Body of pancreas (tissue), 4 donors: ENCODE data around the gene TIMP2. TPM values are rescaled to one million over a fixed set of nuclear protein-coding genes. Genes with fewer than 3 reads are reported as not detected.

ENCODE experiments used
- ATAC-seq: fragments of 150-250 bp; one replicate; pipeline ENCODE4 v1.9.1; 2016
- DNase-seq, 4 donors: peaks; one replicate each; pipeline ENCODE4 v3.0.0-alpha.2; 2019
- H3K27ac ChIP-seq, 4 donors: fragments of 200-600 bp; sonication (generic); 1 replicate in 3 of 4; 2 replicates in 1 of 4; pipeline versions ENCODE4 v1.5.1 to v1.6.1; 2016 to 2019; ENCODE audit warnings: mild to moderate bottlenecking in 1 of 4, mixed read lengths in 1 of 4, moderate library complexity in 1 of 4
- H3K27me3 ChIP-seq, 2 donors: fragments of 200-600 bp; sonication (generic); one replicate each; pipeline ENCODE4 v1.6.0; 2016; ENCODE audit warnings: mild to moderate bottlenecking in 1 of 2
- H3K36me3 ChIP-seq, 2 donors: fragments of 200-600 bp; sonication (generic); replicated peaks in 1 of 2; 2 replicates each; pipeline ENCODE4 v1.5.1; 2016; ENCODE audit warnings: low read depth in 2 of 2; ENCODE audit not compliant: insufficient read depth in 1 of 2
- H3K4me1 ChIP-seq: fragments of 200-600 bp; sonication (generic); one replicate; pipeline ENCODE4 v1.6.0; 2016
- H3K4me3 ChIP-seq, 2 donors: fragments of 200-600 bp; sonication (generic); 1 replicate in 1 of 2; 2 replicates in 1 of 2; pipeline ENCODE4 v1.5.1; 2016 to 2019
- H3K9me3 ChIP-seq, 3 donors: fragments of 200-600 bp; sonication (generic); 1 replicate in 2 of 3; 2 replicates in 1 of 3; pipeline ENCODE4 v1.5.1; 2016
- CTCF ChIP-seq, 7 experiments: fragments of 450-650 bp in 4 of 7; fragments of 200-600 bp in 3 of 7; sonication (generic) in 3 of 7; IDR thresholded peaks; one replicate each; pipeline ENCODE4 v1.5.1; 2016 to 2019; ENCODE audit warnings: antibody characterized with exemption in 7 of 7
- POLR2A ChIP-seq, 3 donors: fragments of 450-650 bp; IDR thresholded peaks; one replicate each; pipeline ENCODE4 v1.6.1; 2016; ENCODE audit warnings: antibody characterized with exemption in 3 of 3, mild to moderate bottlenecking in 2 of 3
- WGBS, 2 donors: methylation state at CpG; one replicate each; pipeline ENCODE4 v1.1.5; 2017; 5-methylcytosine and 5-hydroxymethylcytosine counted together
- intact Hi-C: fragments of 100-400 bp; cut with DNase I; formaldehyde crosslinking; loops from one replicate; pipeline ENCODE4 v1.15.1; 2023
- total RNA-seq, 2 donors: library from RNA; depleted of rRNA; stranded (reverse); fragments of >200 nt; gene quantifications; one replicate each; pipeline ENCODE4 v1.1.0, GENCODE V29; 2016

The TIMP2 gene
- total RNA-seq, 2 donors from 2014 or later = 50.1 to 53.7 TPM

DNA sequence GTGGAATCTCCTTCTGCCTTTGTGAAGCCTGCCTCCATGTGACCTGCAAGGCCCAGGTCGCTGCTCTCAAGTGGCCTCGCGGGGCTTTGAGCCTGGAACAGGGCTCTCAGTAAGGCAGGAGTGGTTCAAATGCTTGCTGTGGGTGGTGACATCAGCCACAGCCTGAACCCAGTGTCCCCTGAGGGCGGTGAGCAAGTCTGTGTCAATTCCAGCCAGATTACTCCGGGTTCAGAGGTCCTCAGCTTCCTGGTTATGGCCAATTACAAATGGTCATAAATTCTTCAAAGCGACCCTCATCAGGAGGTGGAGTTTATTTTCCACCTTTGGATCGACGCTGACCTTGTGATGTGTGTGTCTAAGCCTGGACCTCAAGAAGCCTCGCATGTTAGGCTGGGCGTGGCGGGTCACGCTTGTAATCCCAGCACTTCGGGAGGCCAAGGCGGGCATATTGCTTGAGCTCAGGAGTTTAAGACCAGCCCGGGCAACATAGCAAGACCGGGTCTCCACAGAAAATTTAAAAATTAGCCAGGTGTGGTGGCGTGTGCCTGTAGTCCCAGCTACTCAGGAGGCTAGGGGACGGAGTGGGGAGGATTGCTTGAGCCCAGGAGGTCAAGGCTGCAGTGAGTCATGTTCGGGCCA is 37.3 kb upstream of the TIMP2 start:
- intact Hi-C loops = no loop called here
- Histone ChIP-seq H3K4me3 (no peak overlapping the region), H3K27ac (no peak overlapping the region), H3K4me1 (no peaks in the 10 kb centered on the region), H3K9me3 (no peaks in the 10 kb centered on the region), H3K36me3 (no peaks in the 10 kb centered on the region), H3K27me3 (no peaks in the 10 kb centered on the region)
- ATAC-seq (peak; percentile 31), DNase-seq (no peak)
- TF ChIP-seq POLR2A (IDR thresholded peaks at IDR 0.05) (no peak), CTCF (IDR thresholded peaks at IDR 0.05) (no peak)
- WGBS, 2 donors = 73 to 78% methylated on average over 15 to 19 of the region's 19 CpGs

GRCh38 chr17:78961571-78961970 is 36.4 kb upstream of the TIMP2 start:
- intact Hi-C loops = no loop called here
- H3K9me3 ChIP-seq = no peaks in the 10 kb centered on the region
- 94 to 98% methylated on average over 4 of the region's 4 CpGs for WGBS, 2 donors
- H3K27ac ChIP-seq = no peak overlapping the region
- H3K36me3 ChIP-seq = no peaks in the 10 kb centered on the region
- TF ChIP-seq POLR2A (IDR thresholded peaks at IDR 0.05) (no peak), CTCF (IDR thresholded peaks at IDR 0.05) (no peak)
- H3K4me1 ChIP-seq = peaks cover 4% of the 10 kb centered on the region
- H3K27me3 ChIP-seq = no peaks in the 10 kb centered on the region
- no peak overlapping the region for H3K4me3 ChIP-seq
- DNase-seq (no peak), ATAC-seq (no peak)

GRCh38 chr17:78960928-78961327 is 35.7 kb upstream of the TIMP2 start:
- intact Hi-C loops = no loop called here
- 50 to 89% methylated on average over 3 to 5 of the region's 5 CpGs for WGBS, 2 donors
- H3K36me3 ChIP-seq = no peaks in the 10 kb centered on the region
- H3K4me1 ChIP-seq = peaks cover 4% of the 10 kb centered on the region
- no peaks in the 10 kb centered on the region for H3K27me3 ChIP-seq
- H3K4me3 ChIP-seq = no peak overlapping the region
- ATAC-seq (peak; percentile 16), DNase-seq (peak in 1 of 4 donors; percentile 37)
- H3K9me3 ChIP-seq = no peaks in the 10 kb centered on the region
- no peak overlapping the region for H3K27ac ChIP-seq
- TF ChIP-seq POLR2A (IDR thresholded peaks at IDR 0.05) (no peak), CTCF (IDR thresholded peaks at IDR 0.05) (no peak)

DNA sequence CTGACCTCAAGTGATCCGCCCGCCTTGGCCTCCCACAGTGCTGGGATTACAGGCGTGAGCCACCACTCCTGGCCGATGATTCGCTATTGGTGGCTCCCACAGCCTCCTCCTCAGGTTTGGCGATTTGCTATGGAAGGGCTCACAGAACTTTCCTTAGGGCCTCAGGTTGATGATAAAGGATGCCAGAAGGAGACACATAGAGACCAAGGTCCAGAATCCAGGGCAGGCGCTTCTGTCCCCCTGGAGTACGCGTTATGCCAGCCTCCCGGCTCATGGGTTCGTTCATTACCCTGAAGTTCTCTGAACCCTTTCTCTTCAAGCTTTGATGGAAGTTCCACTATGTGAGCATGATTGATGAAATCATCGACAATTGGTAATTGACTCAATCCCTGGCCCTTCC is 34.6 kb upstream of the TIMP2 start:
- WGBS, 2 donors = 92% methylated on average over 6 to 12 of the region's 12 CpGs
- no peak overlapping the region for H3K4me3 ChIP-seq
- H3K27me3 ChIP-seq = no peaks in the 10 kb centered on the region
- no peak for ATAC-seq
- DNase-seq = no peak
- H3K9me3 ChIP-seq = no peaks in the 10 kb centered on the region
- peaks cover 4% of the 10 kb centered on the region for H3K4me1 ChIP-seq
- H3K27ac ChIP-seq = no peak overlapping the region
- intact Hi-C loops = no loop called here
- H3K36me3 ChIP-seq = no peaks in the 10 kb centered on the region
- TF ChIP-seq CTCF (IDR thresholded peaks at IDR 0.05) = no peak
- no peak for TF ChIP-seq POLR2A (IDR thresholded peaks at IDR 0.05)

DNA sequence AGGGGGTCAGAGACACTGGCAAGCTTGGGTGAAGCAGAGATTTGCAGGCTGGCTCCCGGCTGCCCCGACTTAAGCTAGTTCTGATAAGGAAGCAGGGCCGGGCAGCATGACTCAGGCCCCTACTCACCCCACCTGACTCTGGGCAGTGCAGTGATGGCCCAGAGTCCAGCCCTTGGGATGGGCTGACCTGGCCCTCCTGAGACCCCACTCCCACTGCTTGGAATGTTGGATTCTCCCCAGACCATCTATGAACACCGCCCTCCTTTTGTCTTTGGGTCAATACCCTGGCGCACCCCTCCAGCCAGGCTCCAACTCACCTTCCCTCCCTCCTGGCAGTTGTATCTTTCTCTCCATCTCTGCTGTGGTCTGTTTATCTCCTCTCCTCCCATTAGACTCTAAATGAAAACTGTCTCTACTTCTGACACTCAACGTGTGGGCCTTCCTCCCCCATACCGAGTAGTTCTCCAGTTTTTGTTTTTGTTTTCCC is 33.5 kb upstream of the TIMP2 start:
- 69 to 77% methylated on average over 7 of the region's 7 CpGs for WGBS, 2 donors
- TF ChIP-seq CTCF (IDR thresholded peaks at IDR 0.05) (no peak), POLR2A (IDR thresholded peaks at IDR 0.05) (no peak)
- Histone ChIP-seq H3K4me1 (peaks cover 4% of the 10 kb centered on the region), H3K36me3 (no peaks in the 10 kb centered on the region), H3K27me3 (no peaks in the 10 kb centered on the region), H3K4me3 (no peak overlapping the region), H3K9me3 (no peaks in the 10 kb centered on the region), H3K27ac (no peak overlapping the region)
- intact Hi-C loops = no loop called here
- DNase-seq (no peak), ATAC-seq (no peak)
